ENCODE measurements around the gene UBE2U.

UBE2U gene

DNA sequence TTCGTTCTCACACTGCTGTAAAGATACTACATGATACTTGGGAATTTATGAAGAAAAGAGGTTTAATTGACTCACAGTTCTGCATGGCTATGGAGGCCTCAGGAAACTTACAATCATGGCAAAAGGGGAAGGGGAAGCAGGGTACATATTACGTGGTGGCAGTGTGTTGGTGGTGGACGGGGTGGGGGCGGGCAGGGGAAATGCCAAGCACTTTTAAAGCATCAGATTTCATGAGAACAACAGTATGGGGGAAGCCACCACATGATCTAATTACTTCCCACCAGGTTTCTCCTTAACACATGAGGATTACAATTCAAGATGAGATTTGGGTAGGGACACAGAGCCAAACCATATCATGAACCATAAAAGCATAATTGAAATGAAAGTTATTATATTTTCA lies 88.5 kb downstream of the UBE2U start:
- no peak for TF ChIP-seq EZH2phosphoT487 (conservative IDR thresholded peaks at IDR 0.05; ENCODE audit: low read length)
- Histone ChIP-seq H3K9me3 (ENCODE audit: insufficient read depth, low read length) (no peaks in the 10 kb centered on the region), H3K9me2 (replicated peaks; ENCODE audit: insufficient read depth, low read length) (no peaks in the 10 kb centered on the region)

GRCh38 chr1:64292399-64292798 lies 89.0 kb downstream of the UBE2U start:
- no peaks in the 10 kb centered on the region for H3K79me2 ChIP-seq (ENCODE audit: insufficient read depth, low read length)
- no peaks in the 10 kb centered on the region for H3F3A ChIP-seq (ENCODE audit: insufficient read depth)
- no peak overlapping the region for H3K4me2 ChIP-seq (ENCODE audit: low read depth, low read length, poor library complexity, severe bottlenecking)
- no peaks in the 10 kb centered on the region for H3K9me2 ChIP-seq (replicated peaks; ENCODE audit: insufficient read depth, low read length)
- H2AFZ ChIP-seq (ENCODE audit: low read depth, low read length, severe bottlenecking): no peak overlapping the region
- no peak overlapping the region for H3K27ac ChIP-seq (ENCODE audit: low read depth, low read length)
- no peaks in the 10 kb centered on the region for H3K27me3 ChIP-seq (ENCODE audit: low read length)
- TF ChIP-seq EZH2phosphoT487 (conservative IDR thresholded peaks at IDR 0.05; ENCODE audit: low read length) (no peak), CTCF (IDR thresholded peaks at IDR 0.05; ENCODE audit: insufficient read depth, low read length, poor library complexity, severe bottlenecking) (no peak)
- H3K9me3 ChIP-seq (ENCODE audit: insufficient read depth, low read length): no peaks in the 10 kb centered on the region
- H3K9ac ChIP-seq (ENCODE audit: low read length): no peak overlapping the region
- H3K36me3 ChIP-seq (ENCODE audit: low read length): no peaks in the 10 kb centered on the region
- H3K4me3 ChIP-seq (ENCODE audit: insufficient read depth, low read length, poor library complexity, severe bottlenecking): no peak overlapping the region
- no peaks in the 10 kb centered on the region for H4K20me1 ChIP-seq (ENCODE audit: low read depth, low read length)

More for the DNA sequence above, 88.5 kb downstream of the UBE2U start:
- no peaks in the 10 kb centered on the region for H3K79me2 ChIP-seq (ENCODE audit: insufficient read depth, low read length)
- no peaks in the 10 kb centered on the region for H3F3A ChIP-seq (ENCODE audit: insufficient read depth)
- no peak overlapping the region for H3K9ac ChIP-seq (ENCODE audit: low read length)
- no peaks in the 10 kb centered on the region for H3K27me3 ChIP-seq (ENCODE audit: low read length)
- no peak overlapping the region for H3K27ac ChIP-seq (ENCODE audit: low read depth, low read length)
- H2AFZ ChIP-seq (ENCODE audit: low read depth, low read length, severe bottlenecking): no peak overlapping the region
- H4K20me1 ChIP-seq (ENCODE audit: low read depth, low read length): no peaks in the 10 kb centered on the region
- H3K36me3 ChIP-seq (ENCODE audit: low read length): no peaks in the 10 kb centered on the region
- no peak overlapping the region for H3K4me2 ChIP-seq (ENCODE audit: low read depth, low read length, poor library complexity, severe bottlenecking)
- no peak overlapping the region for H3K4me3 ChIP-seq (ENCODE audit: insufficient read depth, low read length, poor library complexity, severe bottlenecking)

GRCh38 chr1:64293820-64294219 lies 90.4 kb downstream of the UBE2U start:
- Histone ChIP-seq H3K9ac (ENCODE audit: low read length) (no peak overlapping the region), H3K27ac (ENCODE audit: low read depth, low read length) (no peak overlapping the region), H3K4me2 (ENCODE audit: low read depth, low read length, poor library complexity, severe bottlenecking) (no peak overlapping the region), H3F3A (ENCODE audit: insufficient read depth) (no peaks in the 10 kb centered on the region), H2AFZ (ENCODE audit: low read depth, low read length, severe bottlenecking) (no peak overlapping the region), H3K9me3 (ENCODE audit: insufficient read depth, low read length) (no peaks in the 10 kb centered on the region), H3K4me3 (ENCODE audit: insufficient read depth, low read length, poor library complexity, severe bottlenecking) (no peak overlapping the region), H3K79me2 (ENCODE audit: insufficient read depth, low read length) (no peaks in the 10 kb centered on the region), H4K20me1 (ENCODE audit: low read depth, low read length) (no peaks in the 10 kb centered on the region), H3K9me2 (replicated peaks; ENCODE audit: insufficient read depth, low read length) (no peaks in the 10 kb centered on the region), H3K36me3 (ENCODE audit: low read length) (no peaks in the 10 kb centered on the region), H3K27me3 (ENCODE audit: low read length) (no peaks in the 10 kb centered on the region)
- TF ChIP-seq EZH2phosphoT487 (conservative IDR thresholded peaks at IDR 0.05; ENCODE audit: low read length) (no peak), CTCF (IDR thresholded peaks at IDR 0.05; ENCODE audit: insufficient read depth, low read length, poor library complexity, severe bottlenecking) (no peak)

DNA sequence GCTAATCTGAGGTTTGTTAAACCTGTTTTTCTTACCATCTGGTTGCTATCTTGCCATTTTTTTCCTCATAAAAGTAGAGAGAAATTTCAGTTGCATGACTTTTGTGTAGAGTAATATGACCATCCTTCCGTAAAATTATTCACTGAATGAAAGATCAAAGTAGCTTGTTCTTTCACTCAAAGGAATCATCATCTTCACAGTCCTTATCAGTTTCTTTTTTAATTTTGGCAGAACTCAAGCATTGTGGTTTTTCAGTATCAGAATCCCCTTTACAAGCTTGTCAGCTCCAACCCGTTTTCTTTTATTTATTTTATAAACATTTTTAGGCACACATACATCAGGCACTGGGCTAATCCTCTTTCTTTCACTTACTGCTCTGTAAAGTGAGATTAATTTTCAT lies 91.7 kb downstream of the UBE2U start:
- no peaks in the 10 kb centered on the region for H3K36me3 ChIP-seq (ENCODE audit: low read length)
- H4K20me1 ChIP-seq (ENCODE audit: low read depth, low read length): no peaks in the 10 kb centered on the region
- no peak overlapping the region for H3K9ac ChIP-seq (ENCODE audit: low read length)
- no peaks in the 10 kb centered on the region for H3K27me3 ChIP-seq (ENCODE audit: low read length)
- no peaks in the 10 kb centered on the region for H3K9me2 ChIP-seq (replicated peaks; ENCODE audit: insufficient read depth, low read length)
- no peak overlapping the region for H2AFZ ChIP-seq (ENCODE audit: low read depth, low read length, severe bottlenecking)
- no peak overlapping the region for H3K4me2 ChIP-seq (ENCODE audit: low read depth, low read length, poor library complexity, severe bottlenecking)
- H3K79me2 ChIP-seq (ENCODE audit: insufficient read depth, low read length): no peaks in the 10 kb centered on the region
- H3F3A ChIP-seq (ENCODE audit: insufficient read depth): no peaks in the 10 kb centered on the region
- H3K4me3 ChIP-seq (ENCODE audit: insufficient read depth, low read length, poor library complexity, severe bottlenecking): no peak overlapping the region
- H3K27ac ChIP-seq (ENCODE audit: low read depth, low read length): no peak overlapping the region
- H3K9me3 ChIP-seq (ENCODE audit: insufficient read depth, low read length): no peaks in the 10 kb centered on the region
- TF ChIP-seq EZH2phosphoT487 (conservative IDR thresholded peaks at IDR 0.05; ENCODE audit: low read length) (no peak), CTCF (IDR thresholded peaks at IDR 0.05; ENCODE audit: insufficient read depth, low read length, poor library complexity, severe bottlenecking) (no peak)
